OCI-LY1 (cell line): ENCODE results near the gene FZR1.
A peak's percentile ranks its signal among the peaks of the same experiment; 100 is the strongest.

Source experiments
- H2AFZ ChIP-seq: fragments of 200-600 bp; sonication (generic), shearing (Covaris generic); 2 replicates; pipeline ENCODE4 v1.6.0; 2014; ENCODE audit warnings: antibody characterized with exemption, mild to moderate bottlenecking, low read length
- H3F3A ChIP-seq: fragments of 200-600 bp; sonication (generic), shearing (Covaris generic); 2 replicates; pipeline ENCODE4 v1.6.0; 2014; ENCODE audit warnings: mild to moderate bottlenecking, antibody characterized with exemption, low read length, moderate library complexity; ENCODE audit not compliant: insufficient read depth
- H3K27ac ChIP-seq: fragments of 200-600 bp; sonication (generic); 2 replicates; pipeline ENCODE4 v1.5.1; 2014; ENCODE audit warnings: low read length, mixed run types, mild to moderate bottlenecking, low read depth; ENCODE audit not compliant: poor library complexity, severe bottlenecking
- H3K27me3 ChIP-seq: fragments of 200-600 bp; sonication (generic); 2 replicates; pipeline ENCODE4 v1.6.0; 2014; ENCODE audit warnings: antibody characterized with exemption, mild to moderate bottlenecking, low read length, moderate library complexity; ENCODE audit not compliant: insufficient read depth
- H3K36me3 ChIP-seq: fragments of 200-600 bp; sonication (generic); 2 replicates; pipeline ENCODE4 v1.6.1; 2014; ENCODE audit warnings: mild to moderate bottlenecking, antibody characterized with exemption, low read length, moderate library complexity, mixed read lengths; ENCODE audit not compliant: insufficient read depth
- H3K4me1 ChIP-seq: fragments of 200-600 bp; sonication (generic); 2 replicates; pipeline ENCODE4 v1.5.1; 2014; ENCODE audit warnings: mild to moderate bottlenecking, low read length, moderate library complexity; ENCODE audit not compliant: insufficient read depth, severe bottlenecking
- H3K4me2 ChIP-seq: fragments of 200-600 bp; sonication (generic), shearing (Covaris generic); 2 replicates; pipeline ENCODE4 v1.6.1; 2014; ENCODE audit warnings: low read length
- H3K4me3 ChIP-seq: fragments of 200-600 bp; sonication (generic); 2 replicates; pipeline ENCODE4 v1.5.1; 2014; ENCODE audit warnings: low read length, low read depth, mild to moderate bottlenecking, mixed read lengths; ENCODE audit not compliant: poor library complexity, severe bottlenecking
- H3K79me2 ChIP-seq: fragments of 200-600 bp; shearing (Covaris generic); 2 replicates; pipeline ENCODE4 v1.6.1; 2016; ENCODE audit warnings: mixed run types, low read length, mixed read lengths; ENCODE audit not compliant: insufficient read depth
- H3K9ac ChIP-seq: fragments of 200-600 bp; sonication (generic), shearing (Covaris generic); 2 replicates; pipeline ENCODE4 v1.6.1; 2014; ENCODE audit warnings: mild to moderate bottlenecking, low read length, mixed read lengths
- H3K9me2 ChIP-seq: fragments of 200-600 bp; sonication (generic), shearing (Covaris generic); 2 replicates; pipeline ENCODE4 v1.6.1; 2014; ENCODE audit warnings: low read depth, mild to moderate bottlenecking, low read length, mixed read lengths
- H3K9me3 ChIP-seq: fragments of 200-600 bp; shearing (Covaris generic); 2 replicates; pipeline ENCODE4 v1.6.1; 2014; ENCODE audit warnings: low read length, mixed read lengths
- H4K20me1 ChIP-seq: fragments of 200-600 bp; sonication (generic), shearing (Covaris generic); 2 replicates; pipeline ENCODE4 v1.6.0; 2016; ENCODE audit warnings: mild to moderate bottlenecking, low read length; ENCODE audit not compliant: insufficient read depth
- EZH2 ChIP-seq: fragments of 200-600 bp; sonication (generic), shearing (Covaris generic); IDR thresholded peaks from 2 replicates; pipeline ENCODE4 v1.8.0; 2017; ENCODE audit warnings: borderline replicate concordance, mixed run types, mild to moderate bottlenecking, antibody characterized with exemption, low read length, moderate library complexity, mixed read lengths
- TF ChIP-seq, protein P1 (sequence below): fragments of 200-600 bp; sonication (generic), shearing (Covaris generic); IDR thresholded peaks from 2 replicates; pipeline ENCODE4 v1.5.1; 2017; ENCODE audit warnings: mild to moderate bottlenecking, antibody characterized with exemption, low read length, moderate library complexity, mixed read lengths

FZR1 gene

DNA sequence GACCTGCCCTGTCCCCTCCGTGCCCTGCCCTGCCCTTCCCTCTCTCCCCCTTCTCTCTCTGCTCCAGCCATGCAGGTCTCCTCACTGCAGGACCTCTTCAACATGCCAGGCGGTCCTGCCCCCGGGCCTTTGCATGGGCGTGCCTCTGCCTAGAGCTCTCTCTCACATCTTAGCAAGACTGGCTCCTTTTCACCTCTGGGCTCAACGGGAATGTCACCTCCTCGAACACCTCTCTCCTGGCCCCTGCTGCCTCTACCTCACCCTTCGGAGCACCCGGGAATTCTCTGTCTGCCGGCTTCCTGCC, 45.6 kb downstream of the FZR1 start:
- H3K4me3 ChIP-seq: no peak overlapping the region
- no peaks in the 10 kb centered on the region for H3K9me2 ChIP-seq
- no peaks in the 10 kb centered on the region for H4K20me1 ChIP-seq
- H3K9ac ChIP-seq: no peak overlapping the region
- no peaks in the 10 kb centered on the region for H3K27me3 ChIP-seq
- H3K9me3 ChIP-seq: no peaks in the 10 kb centered on the region
- TF ChIP-seq, protein P1, sequence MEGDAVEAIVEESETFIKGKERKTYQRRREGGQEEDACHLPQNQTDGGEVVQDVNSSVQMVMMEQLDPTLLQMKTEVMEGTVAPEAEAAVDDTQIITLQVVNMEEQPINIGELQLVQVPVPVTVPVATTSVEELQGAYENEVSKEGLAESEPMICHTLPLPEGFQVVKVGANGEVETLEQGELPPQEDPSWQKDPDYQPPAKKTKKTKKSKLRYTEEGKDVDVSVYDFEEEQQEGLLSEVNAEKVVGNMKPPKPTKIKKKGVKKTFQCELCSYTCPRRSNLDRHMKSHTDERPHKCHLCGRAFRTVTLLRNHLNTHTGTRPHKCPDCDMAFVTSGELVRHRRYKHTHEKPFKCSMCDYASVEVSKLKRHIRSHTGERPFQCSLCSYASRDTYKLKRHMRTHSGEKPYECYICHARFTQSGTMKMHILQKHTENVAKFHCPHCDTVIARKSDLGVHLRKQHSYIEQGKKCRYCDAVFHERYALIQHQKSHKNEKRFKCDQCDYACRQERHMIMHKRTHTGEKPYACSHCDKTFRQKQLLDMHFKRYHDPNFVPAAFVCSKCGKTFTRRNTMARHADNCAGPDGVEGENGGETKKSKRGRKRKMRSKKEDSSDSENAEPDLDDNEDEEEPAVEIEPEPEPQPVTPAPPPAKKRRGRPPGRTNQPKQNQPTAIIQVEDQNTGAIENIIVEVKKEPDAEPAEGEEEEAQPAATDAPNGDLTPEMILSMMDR: no peak
- no peak for TF ChIP-seq EZH2
- H2AFZ ChIP-seq: no peak overlapping the region
- H3K4me1 ChIP-seq: peaks cover 35% of the 10 kb centered on the region
- no peak overlapping the region for H3K27ac ChIP-seq
- H3K4me2 ChIP-seq: no peak overlapping the region
- H3K79me2 ChIP-seq: no peaks in the 10 kb centered on the region
- no peaks in the 10 kb centered on the region for H3F3A ChIP-seq
- peaks cover 28% of the 10 kb centered on the region for H3K36me3 ChIP-seq

GRCh38 chr19:3554254-3555083, 48.4 kb downstream of the FZR1 start:
- H3K36me3 ChIP-seq: peaks cover 9% of the 10 kb centered on the region; the same call in 1 of the 2 replicates
- TF ChIP-seq EZH2: no peak
- TF ChIP-seq, protein P1: no peak
- no peaks in the 10 kb centered on the region for H4K20me1 ChIP-seq
- no peaks in the 10 kb centered on the region for H3K79me2 ChIP-seq
- no peak overlapping the region for H2AFZ ChIP-seq
- H3F3A ChIP-seq: no peaks in the 10 kb centered on the region
- H3K27ac ChIP-seq: peak overlapping the region; percentile 66
- H3K4me1 ChIP-seq: peaks cover 43% of the 10 kb centered on the region
- H3K9me3 ChIP-seq: no peaks in the 10 kb centered on the region
- peak overlapping the region; percentile 23 for H3K4me3 ChIP-seq
- H3K27me3 ChIP-seq: no peaks in the 10 kb centered on the region
- peak overlapping the region; percentile 16; the same call in 1 of the 2 replicates for H3K9ac ChIP-seq
- no peaks in the 10 kb centered on the region for H3K9me2 ChIP-seq
- H3K4me2 ChIP-seq: peak overlapping the region; percentile 52

- H4K20me1 ChIP-seq: no peaks in the 10 kb centered on the region
- H3F3A ChIP-seq: no peaks in the 10 kb centered on the region
- no peaks in the 10 kb centered on the region for H3K79me2 ChIP-seq
- H3K4me2 ChIP-seq: peak overlapping the region; percentile 96
- no peak overlapping the region; the same call in 1 of the 2 replicates for H3K9ac ChIP-seq
- peak overlapping the region; percentile 76 for H3K4me3 ChIP-seq
- H3K9me2 ChIP-seq: no peaks in the 10 kb centered on the region
- no peak overlapping the region for H2AFZ ChIP-seq
- TF ChIP-seq EZH2: no peak
- TF ChIP-seq, protein P1: no peak
- H3K27ac ChIP-seq: no peak overlapping the region
- H3K27me3 ChIP-seq: no peaks in the 10 kb centered on the region
- peaks cover 6% of the 10 kb centered on the region; the same call in 1 of the 2 replicates for H3K36me3 ChIP-seq
- peaks cover 43% of the 10 kb centered on the region for H3K4me1 ChIP-seq
- H3K9me3 ChIP-seq: no peaks in the 10 kb centered on the region
Observed at GRCh38 chr19:3555653-3556422, 49.7 kb downstream of the FZR1 start.
